HG02678 (cell line): Measurements from ENCODE around the gene SLC26A9.

ENCODE experiments used
- ATAC-seq: cut with Tn5 transposase; IDR thresholded peaks from one replicate; pipeline ENCODE4 v1.9.1; 2021; ENCODE audit warnings: mild to moderate bottlenecking, moderate library complexity; ENCODE audit not compliant: unreplicated experiment

Gene SLC26A9, protein sequence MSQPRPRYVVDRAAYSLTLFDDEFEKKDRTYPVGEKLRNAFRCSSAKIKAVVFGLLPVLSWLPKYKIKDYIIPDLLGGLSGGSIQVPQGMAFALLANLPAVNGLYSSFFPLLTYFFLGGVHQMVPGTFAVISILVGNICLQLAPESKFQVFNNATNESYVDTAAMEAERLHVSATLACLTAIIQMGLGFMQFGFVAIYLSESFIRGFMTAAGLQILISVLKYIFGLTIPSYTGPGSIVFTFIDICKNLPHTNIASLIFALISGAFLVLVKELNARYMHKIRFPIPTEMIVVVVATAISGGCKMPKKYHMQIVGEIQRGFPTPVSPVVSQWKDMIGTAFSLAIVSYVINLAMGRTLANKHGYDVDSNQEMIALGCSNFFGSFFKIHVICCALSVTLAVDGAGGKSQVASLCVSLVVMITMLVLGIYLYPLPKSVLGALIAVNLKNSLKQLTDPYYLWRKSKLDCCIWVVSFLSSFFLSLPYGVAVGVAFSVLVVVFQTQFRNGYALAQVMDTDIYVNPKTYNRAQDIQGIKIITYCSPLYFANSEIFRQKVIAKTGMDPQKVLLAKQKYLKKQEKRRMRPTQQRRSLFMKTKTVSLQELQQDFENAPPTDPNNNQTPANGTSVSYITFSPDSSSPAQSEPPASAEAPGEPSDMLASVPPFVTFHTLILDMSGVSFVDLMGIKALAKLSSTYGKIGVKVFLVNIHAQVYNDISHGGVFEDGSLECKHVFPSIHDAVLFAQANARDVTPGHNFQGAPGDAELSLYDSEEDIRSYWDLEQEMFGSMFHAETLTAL

DNA sequence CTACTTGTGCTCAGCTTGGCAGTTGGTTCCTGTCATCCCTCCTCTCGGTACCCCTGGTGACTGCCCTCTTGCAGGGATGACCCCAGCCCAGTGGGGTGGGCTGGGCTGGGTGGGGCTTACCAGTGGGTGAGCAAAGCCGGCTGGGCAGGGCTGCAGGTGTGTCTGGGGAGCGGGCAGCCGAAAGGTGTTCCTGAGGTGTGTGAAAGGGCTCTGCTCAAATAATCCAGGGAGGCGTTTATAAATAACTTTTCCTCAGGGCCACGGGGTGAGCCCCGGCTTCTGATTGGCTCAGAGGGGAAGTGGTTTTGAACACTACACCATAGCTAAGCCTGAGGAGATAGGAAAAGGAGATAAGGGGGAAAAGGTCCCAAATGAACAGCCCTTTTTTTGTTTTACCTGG lies at the start of gene SLC26A9:
TSS of gene SLC26A9 (minus strand) at position 212 of the 400 bp plus-strand sequence. CDS start 7,636 bp downstream, outside the sequence.
- ATAC-seq: no peak

DNA sequence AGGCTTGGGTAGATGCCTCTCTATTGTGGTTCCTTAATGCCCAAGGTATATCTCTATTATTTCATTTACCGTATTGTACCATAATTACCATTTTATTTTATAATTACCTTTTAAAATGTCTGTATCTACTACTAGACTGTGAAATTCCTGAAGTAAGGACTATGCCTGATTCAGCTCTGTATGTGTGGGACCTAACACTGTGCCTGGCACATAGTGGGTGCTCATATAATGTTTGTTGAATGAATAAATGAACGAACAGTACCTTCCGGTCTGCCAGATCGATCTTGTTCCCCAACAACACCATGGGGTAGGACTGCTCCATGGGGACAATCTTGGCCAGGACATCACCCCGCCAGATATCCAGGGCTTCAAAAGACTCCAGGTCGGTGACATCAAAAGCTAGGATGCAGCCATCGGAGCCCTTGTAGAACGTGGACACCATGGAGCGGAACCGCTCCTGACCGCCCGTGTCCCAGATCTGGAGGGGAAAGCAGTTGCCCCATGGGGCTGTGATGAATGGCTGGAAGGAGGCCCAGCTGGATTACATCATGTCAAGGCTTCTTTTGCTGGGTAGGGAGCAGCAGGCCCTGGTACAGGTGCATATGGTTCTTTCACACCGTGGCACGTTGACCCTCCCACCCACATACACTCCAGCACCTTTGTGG lies 49.1 kb upstream of the SLC26A9 start:
- no peak for ATAC-seq

DNA sequence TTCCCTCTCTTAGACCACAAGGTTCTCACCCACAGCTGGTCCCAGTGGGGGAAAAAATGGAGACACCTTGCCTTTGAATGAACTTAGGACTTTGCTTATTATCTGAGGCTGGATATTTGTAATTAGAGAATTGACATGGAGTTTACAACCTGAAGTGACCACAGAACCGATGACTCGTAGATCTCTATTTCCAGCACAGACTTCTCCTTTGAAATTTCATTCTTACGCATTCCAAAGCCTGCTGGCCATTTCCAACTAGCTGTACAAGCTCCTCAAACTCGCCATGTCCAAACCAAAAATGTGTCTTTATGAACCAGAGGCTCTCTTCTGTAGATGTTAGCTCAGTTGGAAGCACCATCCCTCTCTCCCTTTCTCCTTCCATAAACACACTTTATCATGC lies 48.0 kb upstream of the SLC26A9 start:
- no peak for ATAC-seq

DNA sequence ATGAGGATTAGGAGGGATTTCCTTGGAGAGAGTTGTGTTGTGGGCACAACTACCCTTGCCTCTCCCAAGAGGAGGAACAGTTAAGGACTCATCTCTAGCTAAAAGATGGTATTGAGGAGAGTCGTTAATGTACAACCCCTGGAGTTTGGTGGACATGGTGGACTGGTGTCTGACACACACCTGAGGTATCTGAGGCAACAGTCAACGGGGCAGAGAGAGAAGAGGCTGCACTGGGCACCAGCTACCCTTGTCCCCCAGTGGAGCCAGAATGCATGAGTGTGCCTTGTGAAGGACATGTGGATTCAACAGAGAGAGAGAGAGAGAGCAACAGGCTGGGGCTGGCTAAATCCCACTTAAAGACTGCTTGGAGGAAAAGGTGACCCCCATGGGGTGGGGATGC lies 47.0 kb upstream of the SLC26A9 start:
- ATAC-seq: no peak

DNA sequence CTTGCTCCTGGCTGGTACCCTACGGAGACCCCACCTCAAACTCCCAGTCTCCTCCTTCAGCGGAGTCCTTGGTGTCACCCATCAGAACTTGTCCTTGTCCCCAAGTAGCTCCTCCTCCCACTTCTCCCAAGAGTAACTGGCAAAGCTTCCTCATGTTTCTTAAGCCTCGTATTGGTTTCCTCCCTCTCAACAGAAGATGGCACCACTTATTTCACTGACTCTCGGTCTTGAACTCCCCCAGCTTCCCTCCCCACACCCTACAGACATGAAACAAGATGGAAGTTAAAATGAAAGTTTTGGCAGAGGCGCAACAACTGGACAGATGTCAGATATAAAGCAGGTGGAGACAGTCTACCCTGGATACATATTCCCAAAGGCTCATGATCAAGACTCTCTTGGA lies 46.5 kb upstream of the SLC26A9 start:
- no peak for ATAC-seq

DNA sequence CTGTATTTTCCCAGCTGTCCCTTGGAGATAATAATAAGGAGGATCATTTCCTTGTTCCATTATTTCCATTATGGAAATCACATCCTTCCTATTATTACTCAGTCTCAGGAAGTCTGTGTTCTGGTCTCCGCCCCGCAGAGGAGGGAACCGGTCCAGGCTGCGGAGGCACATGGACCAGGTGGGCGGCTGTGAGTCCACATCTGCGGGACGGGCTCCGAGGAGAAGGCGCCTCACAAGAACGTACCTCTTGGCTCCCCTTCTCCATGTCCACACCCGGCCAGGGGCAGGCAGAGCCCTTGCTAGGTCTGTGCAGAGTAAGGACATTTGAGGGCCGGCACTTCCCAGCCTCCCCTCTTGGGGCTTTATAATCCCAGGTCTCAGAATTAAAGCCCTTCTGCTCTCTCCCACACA lies 45.3 kb upstream of the SLC26A9 start:
- ATAC-seq: no peak

DNA sequence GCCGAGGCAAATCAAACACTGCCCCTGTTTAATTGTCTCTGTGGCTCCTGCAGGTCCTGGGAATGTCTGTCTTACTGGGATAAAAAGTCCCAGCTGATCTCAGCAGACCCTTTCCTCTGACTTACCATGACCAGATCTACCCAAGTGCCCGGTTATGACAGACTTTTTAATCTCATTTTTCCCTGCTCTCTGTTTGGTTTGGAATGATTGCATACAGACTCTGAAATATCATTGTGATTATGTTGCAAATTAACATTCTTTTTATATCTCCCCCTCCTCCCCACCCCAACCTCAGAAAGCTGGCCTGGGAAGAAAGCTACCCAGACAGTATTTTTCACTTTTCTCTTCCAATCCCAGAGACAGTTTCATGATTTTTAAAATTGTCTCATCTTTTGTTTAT lies 43.6 kb upstream of the SLC26A9 start:
- no peak for ATAC-seq

DNA sequence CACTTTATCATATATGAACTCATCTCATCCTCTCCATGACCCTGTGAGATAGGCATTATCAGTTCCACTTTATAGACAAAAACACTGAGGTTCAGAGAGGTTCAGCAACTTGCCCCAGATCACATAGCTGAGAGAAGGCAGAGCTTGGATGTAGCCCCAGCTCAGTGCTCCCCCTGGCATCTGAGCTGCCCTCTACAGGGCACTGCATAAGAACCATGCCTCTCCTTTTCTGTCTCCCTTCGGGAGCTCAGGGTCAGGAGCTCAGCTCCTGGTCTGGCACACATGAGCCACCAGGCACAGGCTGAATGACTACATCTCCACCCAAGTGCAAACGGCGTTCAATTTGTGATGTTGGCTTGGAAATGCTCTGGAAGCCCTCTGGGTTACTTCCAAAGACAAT lies 43.0 kb upstream of the SLC26A9 start:
- ATAC-seq: no peak

DNA sequence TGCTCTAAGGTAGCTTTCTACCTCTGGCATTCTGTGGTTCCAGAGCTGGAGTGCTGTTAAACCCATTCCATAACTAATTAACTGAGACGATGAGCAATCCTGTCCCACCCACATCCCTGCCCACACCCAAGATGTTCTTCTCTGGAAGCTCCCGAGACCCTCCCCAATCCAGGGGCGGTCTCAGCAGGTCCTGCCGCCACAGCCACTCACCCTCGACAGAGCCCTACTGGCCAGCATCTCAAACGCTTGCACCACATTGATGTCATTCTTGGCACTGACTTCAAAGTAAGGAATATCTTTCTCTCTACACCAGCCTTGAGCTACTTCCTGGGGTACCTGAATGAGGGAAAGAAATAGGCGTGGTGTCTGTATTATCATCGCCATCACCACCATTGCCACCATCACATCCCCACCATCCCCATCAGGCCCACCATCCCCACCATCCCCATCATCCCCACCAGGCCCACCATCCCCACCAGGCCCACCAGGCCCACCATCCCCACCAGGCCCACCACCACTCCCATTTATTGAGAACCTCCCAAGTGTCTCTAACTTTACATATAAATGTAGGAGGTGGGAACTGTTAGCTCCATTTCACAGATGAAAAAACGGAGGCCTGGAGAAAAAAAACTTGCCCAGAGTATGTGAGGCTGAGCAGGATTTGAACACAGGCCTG lies 42.2 kb upstream of the SLC26A9 start:
- ATAC-seq: no peak

DNA sequence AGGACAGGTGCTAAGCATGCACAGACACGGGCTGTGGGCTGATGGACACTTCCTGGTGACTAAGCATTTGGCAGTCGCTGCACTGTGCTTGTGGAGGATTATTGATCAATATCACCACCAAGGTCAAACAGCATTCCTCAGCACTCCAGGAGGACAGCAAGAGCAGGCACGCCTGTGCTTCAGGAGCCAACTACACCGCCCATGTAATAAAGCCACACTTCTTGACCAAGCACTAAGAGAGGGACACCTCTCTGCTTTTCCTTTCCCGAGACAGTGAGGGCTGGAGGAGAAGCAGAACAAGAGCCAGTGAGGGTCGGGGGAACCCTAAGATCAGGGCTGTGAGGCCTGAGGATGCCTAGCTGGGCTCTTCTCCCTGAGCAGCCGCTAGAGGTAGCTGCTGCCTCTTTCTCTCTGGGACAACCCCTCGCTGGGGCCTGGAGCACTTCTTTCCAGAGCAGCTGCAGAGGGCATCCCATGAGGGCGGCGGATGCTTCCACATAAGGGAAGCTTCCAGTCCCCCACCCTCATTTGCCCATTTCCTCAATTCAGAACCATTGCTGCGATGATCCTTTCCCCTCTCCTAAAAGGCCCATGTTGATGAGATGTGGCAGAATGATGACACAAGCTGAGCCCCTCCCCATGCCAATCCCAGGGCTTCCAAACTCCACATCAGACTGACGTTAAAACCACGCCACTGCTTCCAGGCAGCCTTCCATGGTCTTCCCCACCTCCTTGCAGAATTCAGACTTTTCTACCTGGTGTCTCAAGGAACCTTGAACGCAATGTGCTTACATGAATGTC lies 40.9 kb upstream of the SLC26A9 start:
- no peak for ATAC-seq

DNA sequence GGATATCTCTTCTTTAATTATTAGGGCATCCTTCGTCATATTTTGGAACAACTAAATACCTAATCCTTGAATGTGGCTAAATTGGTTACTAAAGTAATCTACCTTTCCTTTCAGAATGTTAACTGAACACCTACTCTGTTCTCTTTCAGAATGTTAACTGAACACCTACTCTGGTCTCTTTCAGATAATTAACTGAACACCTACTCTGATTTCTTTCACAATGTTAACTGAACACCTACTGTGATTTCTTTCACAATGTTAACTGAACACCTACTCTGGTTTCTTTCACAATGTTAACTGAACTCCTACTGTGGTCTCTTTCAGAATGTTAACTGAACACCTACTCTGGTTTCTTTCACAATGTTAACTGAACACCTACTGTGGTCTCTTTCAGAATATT lies 38.0 kb upstream of the SLC26A9 start:
- ATAC-seq: no peak

DNA sequence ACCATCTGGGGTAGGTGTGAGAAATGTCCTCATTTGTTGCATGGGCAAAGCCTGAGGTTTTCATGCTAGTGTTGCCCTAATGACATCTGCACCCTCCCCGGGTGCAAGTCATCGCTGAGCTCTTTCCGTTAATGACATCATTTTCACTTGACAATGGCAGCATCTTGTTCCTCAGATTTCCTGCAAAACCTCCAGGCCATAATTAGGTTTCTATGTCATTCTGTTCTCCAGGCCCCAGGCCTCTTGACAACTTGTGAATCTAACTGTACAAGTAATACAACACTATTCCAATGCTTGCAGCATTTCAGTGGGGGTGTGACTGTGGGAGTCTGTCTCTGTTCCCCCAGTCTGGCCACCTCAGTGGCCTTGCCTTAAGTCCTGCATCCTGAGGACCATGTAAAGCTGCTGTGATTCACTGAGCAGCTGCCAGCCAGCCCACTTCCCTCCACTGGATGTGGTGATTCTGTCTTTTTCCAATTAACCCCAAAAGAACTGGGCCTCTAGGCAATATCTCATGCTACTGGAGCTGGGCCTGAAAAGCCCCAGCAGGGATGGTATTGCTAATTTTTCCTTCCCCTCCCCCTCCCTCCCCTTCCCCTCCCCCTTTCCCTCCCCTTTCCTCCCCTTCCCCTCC lies 37.1 kb upstream of the SLC26A9 start:
- ATAC-seq: no peak

DNA sequence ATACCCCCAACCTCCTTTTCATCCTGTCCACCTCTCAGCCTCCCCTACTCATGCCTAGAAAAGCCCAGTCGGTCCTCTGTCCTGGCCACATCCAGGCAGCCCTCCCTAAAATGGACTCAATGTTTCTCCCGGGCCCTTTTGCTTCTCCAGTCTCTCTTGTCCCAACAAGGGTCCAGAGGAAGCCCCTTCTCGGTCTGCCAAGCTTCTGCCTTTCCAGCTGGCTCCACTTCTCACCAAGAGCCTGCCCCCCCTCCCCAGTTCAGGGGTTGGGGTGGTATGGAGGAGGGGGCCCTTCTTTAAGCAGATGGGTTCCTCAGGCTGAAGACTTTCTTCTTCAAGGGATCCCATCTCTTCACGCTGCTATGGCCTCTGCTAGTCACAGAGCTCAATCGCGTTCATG lies 36.0 kb upstream of the SLC26A9 start:
- no peak for ATAC-seq

DNA sequence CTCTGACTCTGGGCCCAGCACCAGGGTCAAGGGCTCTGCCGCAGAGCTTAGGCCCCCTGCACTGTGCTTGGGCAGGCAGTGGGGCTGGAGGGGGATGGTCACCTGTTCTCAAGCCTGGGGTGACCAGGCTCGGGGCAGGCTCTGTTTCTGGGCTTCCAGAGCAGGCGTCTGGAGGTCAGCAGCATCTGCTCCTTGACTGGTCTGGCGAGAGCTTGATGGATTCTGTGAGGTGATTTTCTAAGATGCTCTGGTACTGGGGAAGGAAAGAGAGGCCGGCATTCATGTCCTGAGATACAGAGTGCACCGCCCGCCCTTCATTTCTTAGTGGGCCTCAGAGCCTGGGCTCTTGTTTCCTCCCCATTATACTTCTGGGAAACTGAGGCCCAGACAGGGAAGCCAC lies 35.4 kb upstream of the SLC26A9 start:
- ATAC-seq: no peak

DNA sequence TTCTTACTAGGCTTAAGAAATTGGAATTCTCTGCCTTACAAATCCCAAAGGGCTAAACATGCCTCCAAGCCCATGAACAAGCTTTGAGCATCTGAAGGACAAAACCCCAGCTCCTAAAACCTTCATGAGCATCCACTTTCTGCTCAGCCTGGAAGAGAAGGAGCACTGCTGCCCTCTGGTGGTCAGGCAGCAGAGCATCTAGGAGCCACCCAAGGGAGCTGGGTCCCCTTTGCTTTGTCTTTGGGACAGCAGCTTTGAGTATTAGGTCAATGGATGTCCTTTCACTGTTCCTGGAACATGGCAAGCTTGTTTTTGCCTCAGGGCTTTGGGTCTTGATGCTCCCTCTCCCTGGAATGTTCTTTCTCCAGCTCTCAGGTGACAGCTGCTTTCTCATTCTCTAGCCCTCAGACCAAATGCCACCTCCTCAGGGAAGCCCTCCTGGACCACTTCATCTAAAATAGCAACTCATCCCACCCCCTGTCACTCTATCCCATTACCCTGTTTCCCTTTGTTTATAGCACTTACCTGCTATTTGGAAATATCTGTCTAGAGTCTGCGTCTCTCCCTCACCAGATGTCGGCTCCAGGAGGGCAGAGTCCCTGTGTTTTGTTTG lies 34.3 kb upstream of the SLC26A9 start:
- no peak for ATAC-seq

DNA sequence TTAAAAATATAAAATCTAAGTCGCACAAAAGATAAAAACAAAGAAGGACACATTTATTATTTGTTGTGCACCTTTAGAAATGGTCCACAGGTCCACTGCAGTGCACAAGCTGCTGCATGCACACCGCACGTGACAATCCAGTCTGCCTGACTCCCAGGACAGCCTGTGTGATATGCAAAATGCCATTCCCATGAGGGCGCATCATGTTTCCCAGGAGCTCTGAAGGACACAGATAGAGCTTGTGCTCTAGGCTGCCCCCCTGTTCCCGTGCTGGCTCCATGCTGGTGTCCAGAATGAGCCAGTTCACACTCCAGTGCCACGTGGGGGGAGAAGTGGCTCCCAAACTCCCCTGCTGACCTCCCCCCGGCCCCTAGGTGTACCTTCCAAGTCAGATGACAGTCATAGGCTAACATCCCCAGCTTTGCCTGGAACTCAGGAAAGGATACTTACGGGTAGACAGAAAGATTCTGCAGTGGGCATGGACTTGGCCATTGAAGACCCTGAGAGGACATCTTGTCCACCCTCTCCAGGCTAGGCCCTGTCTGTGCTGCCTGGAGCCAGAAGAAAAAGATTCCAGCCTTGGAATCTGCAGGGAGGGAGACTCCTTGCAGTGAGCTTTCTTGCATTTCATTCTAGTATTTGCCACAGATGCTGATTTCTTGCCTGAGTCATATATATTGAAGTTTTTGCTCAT lies 33.6 kb upstream of the SLC26A9 start:
- ATAC-seq: no peak

DNA sequence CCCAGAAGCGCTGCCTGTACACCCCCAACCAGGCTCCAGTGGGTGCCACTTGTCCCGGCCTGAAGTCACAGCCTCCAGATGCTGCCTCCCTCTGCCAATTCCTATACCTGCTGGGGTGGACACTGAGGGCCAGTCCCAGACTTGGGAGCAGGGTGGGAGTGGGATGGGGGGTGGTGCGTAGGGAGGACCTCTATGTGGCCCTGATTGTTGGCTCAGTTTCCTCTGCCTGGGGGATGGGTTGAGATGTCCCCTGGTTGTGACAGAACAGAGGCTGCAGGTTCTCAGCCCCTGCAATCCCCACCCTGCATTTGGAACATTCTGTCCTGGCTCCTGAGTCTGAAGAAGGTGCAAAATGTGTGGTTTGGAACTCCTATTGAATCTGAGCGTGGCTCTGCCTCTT lies 32.8 kb upstream of the SLC26A9 start:
- no peak for ATAC-seq

DNA sequence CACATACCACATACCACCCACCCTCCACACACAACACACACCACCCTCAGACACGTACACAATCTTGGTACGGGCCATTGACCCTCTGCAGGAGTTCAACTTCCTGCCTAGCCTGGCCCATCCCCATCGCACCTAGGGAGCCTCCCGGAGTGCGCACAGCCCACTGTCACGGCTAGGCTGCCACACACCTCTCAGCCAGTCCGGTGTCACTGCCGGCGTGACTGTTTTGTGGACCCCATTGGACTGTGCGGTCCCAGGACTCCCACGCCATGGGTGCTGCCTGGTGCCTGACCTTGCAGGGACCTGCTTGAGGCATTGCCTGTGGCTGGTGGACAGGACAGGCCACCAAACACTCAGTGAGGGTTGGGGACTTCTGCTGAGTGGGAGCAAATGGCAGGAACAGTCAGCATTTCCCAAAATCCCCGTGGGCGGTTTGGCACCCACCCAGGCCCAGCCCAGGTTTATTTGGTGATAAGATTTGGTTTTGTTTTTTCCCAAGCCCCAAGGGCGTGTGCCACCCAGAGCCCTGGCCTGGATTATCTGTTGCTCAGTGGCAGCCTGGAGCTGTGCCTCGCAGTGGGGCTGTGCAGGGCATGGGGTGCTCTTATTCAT lies 32.2 kb upstream of the SLC26A9 start:
- ATAC-seq: no peak
